HFFc6 (cell line): Measurements from ENCODE around the gene GADL1. TPM values are rescaled to one million over a fixed set of nuclear protein-coding genes. Genes with fewer than 3 reads are reported as not detected.

ENCODE experiments used
- DNase-seq: peaks from one replicate; pipeline ENCODE4 v3.0.0-alpha.2; 2018
- H3K27ac Mint-ChIP-seq: 2 replicates; pipeline ENCODE4 v1.8.0; 2020; ENCODE audit warnings: mild to moderate bottlenecking, mixed read lengths
- H3K27me3 Mint-ChIP-seq: 2 replicates; pipeline ENCODE4 v1.8.0; 2021; ENCODE audit warnings: mild to moderate bottlenecking, moderate library complexity, mixed read lengths; ENCODE audit not compliant: insufficient read depth
- H3K36me3 Mint-ChIP-seq: 2 replicates; pipeline ENCODE4 v1.8.0; 2021; ENCODE audit warnings: low read depth, mixed read lengths
- H3K4me1 Mint-ChIP-seq: 2 replicates; pipeline ENCODE4 v1.8.0; 2020; ENCODE audit warnings: low read depth, mixed read lengths
- H3K4me3 Mint-ChIP-seq: 2 replicates; pipeline ENCODE4 v1.8.0; 2020; ENCODE audit warnings: mild to moderate bottlenecking, moderate library complexity, mixed read lengths
- H3K9me3 Mint-ChIP-seq: 2 replicates; pipeline ENCODE4 v1.8.0; 2020; ENCODE audit warnings: mild to moderate bottlenecking, mixed read lengths
- CTCF ChIP-seq: fragments of 200-600 bp; sonication (generic); IDR thresholded peaks from 2 replicates; pipeline ENCODE4 v1.5.0; 2021; ENCODE audit warnings: antibody characterized with exemption, mild to moderate bottlenecking
- total RNA-seq, 6 experiments: library from RNA; stranded (reverse); fragmentation: NEBNext Ultra II Directional; extraction: Animal tissue kit (Norgen Biotek cat#: 25700); gene quantifications; 2 replicates in 1 of 6; 3 replicates in 5 of 6; pipeline ENCODE4 v1.2.3, GENCODE V29; 2021

Gene GADL1
- total RNA-seq, 6 experiments from 2014 or later, result not detected

DNA sequence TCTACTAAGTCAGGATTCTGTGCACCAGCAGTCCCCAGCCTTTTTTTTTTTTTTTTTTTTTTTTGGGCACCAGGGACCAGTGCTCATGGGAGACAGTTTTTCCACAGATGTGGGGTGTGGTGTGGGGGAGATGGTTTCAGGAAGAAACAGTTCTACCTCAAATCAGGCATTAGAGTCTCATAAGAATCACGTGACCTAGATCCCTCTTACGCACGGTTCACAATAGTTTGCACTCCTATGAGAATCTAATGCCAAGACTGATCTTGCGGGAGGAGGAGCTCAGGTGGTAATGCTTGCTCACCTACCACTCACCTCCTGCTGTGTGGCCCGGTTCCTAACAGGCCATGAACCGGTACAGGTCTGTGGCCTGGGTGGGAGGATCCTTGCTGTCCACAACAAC is 88.8 kb downstream of the GADL1 start:
- Mint-ChIP-seq H3K27me3 (peaks cover 24% of the 10 kb centered on the region), H3K27ac (no peak overlapping the region)

GRCh38 chr3:30804984-30805383 is 89.5 kb downstream of the GADL1 start:
- DNase-seq, result no peak
- Mint-ChIP-seq H3K36me3 (no peaks in the 10 kb centered on the region), H3K4me3 (no peak overlapping the region), H3K27ac (no peak overlapping the region), H3K9me3 (no peaks in the 10 kb centered on the region), H3K4me1 (no peaks in the 10 kb centered on the region), H3K27me3 (peaks cover 20% of the 10 kb centered on the region)
- TF ChIP-seq CTCF, result no peak

More for the DNA sequence above, 88.8 kb downstream of the GADL1 start:
- Mint-ChIP-seq H3K9me3 (no peaks in the 10 kb centered on the region), H3K36me3 (no peaks in the 10 kb centered on the region), H3K4me1 (no peaks in the 10 kb centered on the region), H3K4me3 (no peak overlapping the region)
- TF ChIP-seq CTCF, result no peak
- DNase-seq, result no peak

GRCh38 chr3:30795176-30795575 is 99.3 kb downstream of the GADL1 start:
- Mint-ChIP-seq H3K4me1 (no peaks in the 10 kb centered on the region), H3K4me3 (no peak overlapping the region), H3K9me3 (no peaks in the 10 kb centered on the region), H3K27ac (no peak overlapping the region), H3K27me3 (peaks cover 8% of the 10 kb centered on the region), H3K36me3 (no peaks in the 10 kb centered on the region)
- TF ChIP-seq CTCF, result no peak
- no peak for DNase-seq

GRCh38 chr3:30793740-30794139 is 100.7 kb downstream of the GADL1 start:
- H3K4me3 Mint-ChIP-seq, result no peak overlapping the region
- no peaks in the 10 kb centered on the region for H3K36me3 Mint-ChIP-seq
- H3K9me3 Mint-ChIP-seq, result no peaks in the 10 kb centered on the region
- no peak for TF ChIP-seq CTCF
- peaks cover 8% of the 10 kb centered on the region for H3K27me3 Mint-ChIP-seq
- no peaks in the 10 kb centered on the region for H3K4me1 Mint-ChIP-seq
- DNase-seq, result no peak
- no peak overlapping the region for H3K27ac Mint-ChIP-seq

- no peak overlapping the region for H3K27ac Mint-ChIP-seq
- H3K27me3 Mint-ChIP-seq, result peaks cover 15% of the 10 kb centered on the region
- H3K9me3 Mint-ChIP-seq, result no peaks in the 10 kb centered on the region
These were observed 104.3 kb downstream of the GADL1 start for GRCh38 chr3:30790150-30790549.

More at GRCh38 chr3:30790150-30790549, 104.3 kb downstream of the GADL1 start:
- no peaks in the 10 kb centered on the region for H3K4me1 Mint-ChIP-seq
- no peak for TF ChIP-seq CTCF
- H3K4me3 Mint-ChIP-seq, result no peak overlapping the region
- DNase-seq, result no peak
- H3K36me3 Mint-ChIP-seq, result no peaks in the 10 kb centered on the region
